Lower leg skin (tissue), 4 donors: Measurements from ENCODE around the gene WWOX. TPM values are rescaled to one million over a fixed set of nuclear protein-coding genes. Genes with fewer than 3 reads are reported as not detected.
A peak's percentile ranks its signal among the peaks of the same experiment; 100 is the strongest.

Source experiments
- DNase-seq, 2 donors: peaks; one replicate each; pipeline ENCODE4 v3.0.0-alpha.2; 2019; ENCODE audit warnings: low spot score in 2 of 2
- H3K4me3 ChIP-seq: fragments of 200-600 bp; sonication (generic); 2 replicates; pipeline ENCODE4 v1.5.1; 2017; ENCODE audit warnings: mild to moderate bottlenecking, low read depth; ENCODE audit not compliant: poor library complexity, severe bottlenecking
- CTCF ChIP-seq, 3 donors: fragments of 450-650 bp; IDR thresholded peaks; one replicate each; pipeline ENCODE4 v1.5.1; 2016; ENCODE audit warnings: antibody characterized with exemption in 3 of 3, mild to moderate bottlenecking in 3 of 3, moderate library complexity in 2 of 3
- POLR2A ChIP-seq, 2 donors: fragments of 450-650 bp; IDR thresholded peaks; one replicate each; pipeline ENCODE4 v1.6.1; 2016 to 2017; ENCODE audit warnings: antibody characterized with exemption in 2 of 2, mild to moderate bottlenecking in 1 of 2, moderate library complexity in 1 of 2
- WGBS, 2 donors: methylation state at CpG; one replicate each; pipeline ENCODE4 v1.1.5; 2018; 5-methylcytosine and 5-hydroxymethylcytosine counted together
- intact Hi-C: fragments of 100-400 bp; cut with DNase I; formaldehyde crosslinking; loops from one replicate; pipeline ENCODE4 v1.15.0; 2023; ENCODE audit warnings: low total_unique reads
- total RNA-seq, 4 donors: library from RNA; depleted of rRNA; stranded (reverse); fragments of >200 nt; gene quantifications; one replicate each; pipeline ENCODE4 v1.1.0, GENCODE V29; 2016

WWOX gene
- total RNA-seq, 4 donors from 2014 or later, result 21.0 to 82.7 (median 36.1) TPM

- WGBS, 2 donors, result 100% methylated on average over 1 of the region's 1 CpG
- H3K4me3 ChIP-seq, result no peak overlapping the region
- TF ChIP-seq POLR2A (IDR thresholded peaks at IDR 0.05), result no peak
- no peak for TF ChIP-seq CTCF (IDR thresholded peaks at IDR 0.05)
- intact Hi-C loops, result no loop called here
- DNase-seq, result no peak
These were observed 461.5 kb downstream of the WWOX start for GRCh38 chr16:78560997-78561396.

GRCh38 chr16:78562111-78562510, 462.7 kb downstream of the WWOX start:
- 79 to 97% methylated on average over 6 of the region's 6 CpGs for WGBS, 2 donors
- DNase-seq, result no peak
- TF ChIP-seq POLR2A (IDR thresholded peaks at IDR 0.05) (no peak), CTCF (IDR thresholded peaks at IDR 0.05) (no peak)
- intact Hi-C loops, result no loop called here
- H3K4me3 ChIP-seq, result no peak overlapping the region

- intact Hi-C loops, result no loop called here
These were observed 463.2 kb downstream of the WWOX start for GRCh38 chr16:78562650-78563049.

GRCh38 chr16:78563905-78564304, 464.5 kb downstream of the WWOX start:
- intact Hi-C loops, result no loop called here
- TF ChIP-seq CTCF (IDR thresholded peaks at IDR 0.05), result no peak
- no peak for TF ChIP-seq POLR2A (IDR thresholded peaks at IDR 0.05)
- DNase-seq, result peak in 1 of 2 donors; percentile 47
- 50 to 59% methylated on average over 7 of the region's 7 CpGs for WGBS, 2 donors
- H3K4me3 ChIP-seq, result no peak overlapping the region

More at GRCh38 chr16:78562650-78563049, 463.2 kb downstream of the WWOX start:
- TF ChIP-seq POLR2A (IDR thresholded peaks at IDR 0.05) (no peak), CTCF (IDR thresholded peaks at IDR 0.05) (no peak)
- no peak overlapping the region for H3K4me3 ChIP-seq
- no peak for DNase-seq
- 61 to 70% methylated on average over 8 of the region's 8 CpGs for WGBS, 2 donors

- no peak for DNase-seq
- intact Hi-C loops, result no loop called here
These were observed 467.1 kb downstream of the WWOX start for GRCh38 chr16:78566397-78567073.

More at GRCh38 chr16:78566397-78567073, 467.1 kb downstream of the WWOX start:
- no peak overlapping the region for H3K4me3 ChIP-seq
- TF ChIP-seq CTCF (IDR thresholded peaks at IDR 0.05), result no peak
- no peak for TF ChIP-seq POLR2A (IDR thresholded peaks at IDR 0.05)
- WGBS, 2 donors, result 78 to 88% methylated on average over 5 of the region's 5 CpGs
